Mesenchymal stem cell (in vitro differentiated cells and primary cell): ENCODE results near the gene NFATC2.

Experiments
- DNase-seq: peaks from one replicate; pipeline ENCODE4 v3.0.0-alpha.2; 2013
- H2AFZ ChIP-seq: one replicate; pipeline ENCODE4 v1.6.1; 2013; ENCODE audit warnings: low read depth, mild to moderate bottlenecking, control low read depth, inconsistent platforms, low read length, moderate library complexity
- H2AK5ac ChIP-seq: 2 replicates; pipeline ENCODE4 v1.6.1; 2013; ENCODE audit warnings: low read length, moderate library complexity, mild to moderate bottlenecking, inconsistent platforms; ENCODE audit not compliant: severe bottlenecking
- H2BK120ac ChIP-seq: one replicate; pipeline ENCODE4 v1.6.1; 2013; ENCODE audit warnings: low read depth, mild to moderate bottlenecking, inconsistent platforms, low read length, moderate library complexity
- H2BK12ac ChIP-seq, 2 experiments: one replicate each; pipeline ENCODE4 v1.6.1; 2013; ENCODE audit warnings: inconsistent platforms in 2 of 2, low read length in 2 of 2, mild to moderate bottlenecking in 2 of 2, moderate library complexity in 2 of 2, control low read depth in 1 of 2
- H2BK15ac ChIP-seq: one replicate; pipeline ENCODE4 v1.6.1; 2013; ENCODE audit warnings: mild to moderate bottlenecking, low read depth, inconsistent platforms; ENCODE audit not compliant: poor library complexity, severe bottlenecking
- H2BK5ac ChIP-seq: 2 replicates; pipeline ENCODE4 v1.6.1; 2013; ENCODE audit warnings: low read depth, mild to moderate bottlenecking, low read length, control low read depth, inconsistent platforms; ENCODE audit not compliant: poor library complexity, severe bottlenecking
- H3K14ac ChIP-seq, 2 experiments: one replicate each; pipeline ENCODE4 v1.6.1; 2013; ENCODE audit warnings: inconsistent platforms in 2 of 2, low read length in 2 of 2, control low read depth in 1 of 2, mild to moderate bottlenecking in 1 of 2, moderate library complexity in 1 of 2
- H3K18ac ChIP-seq, 2 experiments: one replicate each; pipeline ENCODE4 v1.6.1; 2013; ENCODE audit warnings: inconsistent platforms in 2 of 2, low read length in 2 of 2, control low read depth in 1 of 2, low read depth in 1 of 2, mild to moderate bottlenecking in 1 of 2
- H3K23ac ChIP-seq, 2 experiments: one replicate each; pipeline ENCODE4 v1.6.1; 2013; ENCODE audit warnings: inconsistent platforms in 2 of 2, low read length in 2 of 2, mild to moderate bottlenecking in 2 of 2, moderate library complexity in 2 of 2, control low read depth in 1 of 2
- H3K27ac ChIP-seq: 2 replicates; pipeline ENCODE4 v1.5.1; 2013; ENCODE audit warnings: mild to moderate bottlenecking, moderate library complexity, low read length, control low read depth, inconsistent platforms; ENCODE audit not compliant: poor library complexity, severe bottlenecking
- H3K27me3 ChIP-seq, 2 experiments: 2 replicates each; pipeline versions ENCODE4 v1.6.1 to v1.7.0; 2013; ENCODE audit warnings: low read length in 2 of 2, mild to moderate bottlenecking in 2 of 2, moderate library complexity in 2 of 2, control low read depth in 1 of 2, inconsistent platforms in 1 of 2; ENCODE audit not compliant: control insufficient read depth in 1 of 2, insufficient read depth in 1 of 2
- H3K36me3 ChIP-seq, 2 experiments: 2 replicates each; pipeline versions ENCODE4 v1.6.1 to v1.7.0; 2013; ENCODE audit warnings: low read length in 2 of 2, control low read depth in 1 of 2, inconsistent platforms in 1 of 2, low read depth in 1 of 2, mild to moderate bottlenecking in 1 of 2; ENCODE audit not compliant: insufficient read depth in 2 of 2, control insufficient read depth in 1 of 2
- H3K4ac ChIP-seq, 2 experiments: one replicate each; pipeline ENCODE4 v1.6.1; 2013; ENCODE audit warnings: inconsistent platforms in 2 of 2, low read length in 2 of 2, mild to moderate bottlenecking in 2 of 2, moderate library complexity in 2 of 2, control low read depth in 1 of 2, low read depth in 1 of 2
- H3K4me1 ChIP-seq: 2 replicates; pipeline ENCODE4 v1.6.1; 2013; ENCODE audit warnings: low read depth, low read length, control low read depth; ENCODE audit not compliant: control insufficient read depth, insufficient read depth
- H3K4me2 ChIP-seq: 2 replicates; pipeline ENCODE4 v1.6.1; 2013; ENCODE audit warnings: low read length, mild to moderate bottlenecking, inconsistent platforms; ENCODE audit not compliant: poor library complexity, severe bottlenecking
- H3K4me3 ChIP-seq, 2 experiments: 2 replicates each; pipeline versions ENCODE4 v1.5.1 to v1.7.0; 2013; ENCODE audit warnings: low read length in 2 of 2, mild to moderate bottlenecking in 2 of 2, control low read depth in 1 of 2, low read depth in 1 of 2; ENCODE audit not compliant: insufficient read depth in 1 of 2
- H3K79me1 ChIP-seq: replicated peaks from 2 replicates; pipeline ENCODE4 v1.6.1; 2013; ENCODE audit warnings: mild to moderate bottlenecking, control low read depth, low read length, inconsistent platforms; ENCODE audit not compliant: poor library complexity, severe bottlenecking
- H3K9ac ChIP-seq: 2 replicates; pipeline ENCODE4 v1.7.0; 2013; ENCODE audit warnings: mild to moderate bottlenecking, low read length, moderate library complexity
- H3K9me3 ChIP-seq: 2 replicates; pipeline ENCODE4 v1.7.0; 2013; ENCODE audit warnings: mild to moderate bottlenecking, low read length; ENCODE audit not compliant: control insufficient read depth
- H4K8ac ChIP-seq: one replicate; pipeline ENCODE4 v1.6.1; 2013; ENCODE audit warnings: inconsistent platforms, mild to moderate bottlenecking, low read length, moderate library complexity
- H4K91ac ChIP-seq: one replicate; pipeline ENCODE4 v1.6.1; 2013; ENCODE audit warnings: mild to moderate bottlenecking, low read length, inconsistent platforms
- WGBS: methylation state at CpG from one replicate; pipeline ENCODE4 v1.1.7; 2013; ENCODE audit warnings: mixed read lengths; 5-methylcytosine and 5-hydroxymethylcytosine counted together

Gene NFATC2

GRCh38 chr20:51423810-51424209 is 118.7 kb downstream of the NFATC2 start:
- H2BK15ac ChIP-seq, result no peak overlapping the region
- peaks cover 26 to 28% of the 10 kb centered on the region in 2 experiments for H3K27me3 ChIP-seq
- H3K9me3 ChIP-seq, result no peaks in the 10 kb centered on the region

GRCh38 chr20:51423290-51423667 is 119.2 kb downstream of the NFATC2 start:
- no peak overlapping the region for H3K4ac ChIP-seq
- no peak overlapping the region for H2AK5ac ChIP-seq
- H3K4me1 ChIP-seq, result peaks cover 2% of the 10 kb centered on the region
- H3K4me2 ChIP-seq, result no peak overlapping the region
- no peak overlapping the region for H3K9ac ChIP-seq
- peaks cover 22 to 23% of the 10 kb centered on the region in 2 experiments for H3K27me3 ChIP-seq
- H3K36me3 ChIP-seq, result no peaks in the 10 kb centered on the region
- H2AFZ ChIP-seq, result no peak overlapping the region
- H3K79me1 ChIP-seq, result no peaks in the 10 kb centered on the region
- no peak overlapping the region for H3K4me3 ChIP-seq
- H3K23ac ChIP-seq, result no peak overlapping the region
- no peak overlapping the region for H2BK120ac ChIP-seq
- no peak overlapping the region for H2BK12ac ChIP-seq
- 100% methylated on average over 1 of the region's 1 CpG for WGBS
- no peaks in the 10 kb centered on the region for H3K9me3 ChIP-seq
- H3K27ac ChIP-seq, result no peak overlapping the region
- no peak overlapping the region for H4K91ac ChIP-seq
- no peak overlapping the region for H3K14ac ChIP-seq
- H4K8ac ChIP-seq, result no peak overlapping the region
- no peak overlapping the region for H3K18ac ChIP-seq
- no peak overlapping the region for H2BK15ac ChIP-seq
- H2BK5ac ChIP-seq, result no peak overlapping the region
- DNase-seq, result no peak

More at GRCh38 chr20:51423810-51424209, 118.7 kb downstream of the NFATC2 start:
- no peak overlapping the region for H3K27ac ChIP-seq
- no peak overlapping the region for H3K14ac ChIP-seq
- H3K4me2 ChIP-seq, result no peak overlapping the region
- no peak overlapping the region for H2AFZ ChIP-seq
- no peak overlapping the region for H4K91ac ChIP-seq
- no peak overlapping the region for H3K9ac ChIP-seq
- H3K4me3 ChIP-seq, result no peak overlapping the region
- H2AK5ac ChIP-seq, result no peak overlapping the region
- H4K8ac ChIP-seq, result no peak overlapping the region
- H3K79me1 ChIP-seq, result no peaks in the 10 kb centered on the region
- peak; percentile 29 for DNase-seq
- no peak overlapping the region for H2BK5ac ChIP-seq
- no peak overlapping the region for H2BK120ac ChIP-seq
- WGBS, result 28% methylated on average over 7 of the region's 7 CpGs
- H2BK12ac ChIP-seq, result no peak overlapping the region
- H3K36me3 ChIP-seq, result no peaks in the 10 kb centered on the region
- H3K18ac ChIP-seq, result no peak overlapping the region
- H3K4ac ChIP-seq, result no peak overlapping the region
- H3K4me1 ChIP-seq, result peaks cover 4% of the 10 kb centered on the region
- no peak overlapping the region for H3K23ac ChIP-seq

DNA sequence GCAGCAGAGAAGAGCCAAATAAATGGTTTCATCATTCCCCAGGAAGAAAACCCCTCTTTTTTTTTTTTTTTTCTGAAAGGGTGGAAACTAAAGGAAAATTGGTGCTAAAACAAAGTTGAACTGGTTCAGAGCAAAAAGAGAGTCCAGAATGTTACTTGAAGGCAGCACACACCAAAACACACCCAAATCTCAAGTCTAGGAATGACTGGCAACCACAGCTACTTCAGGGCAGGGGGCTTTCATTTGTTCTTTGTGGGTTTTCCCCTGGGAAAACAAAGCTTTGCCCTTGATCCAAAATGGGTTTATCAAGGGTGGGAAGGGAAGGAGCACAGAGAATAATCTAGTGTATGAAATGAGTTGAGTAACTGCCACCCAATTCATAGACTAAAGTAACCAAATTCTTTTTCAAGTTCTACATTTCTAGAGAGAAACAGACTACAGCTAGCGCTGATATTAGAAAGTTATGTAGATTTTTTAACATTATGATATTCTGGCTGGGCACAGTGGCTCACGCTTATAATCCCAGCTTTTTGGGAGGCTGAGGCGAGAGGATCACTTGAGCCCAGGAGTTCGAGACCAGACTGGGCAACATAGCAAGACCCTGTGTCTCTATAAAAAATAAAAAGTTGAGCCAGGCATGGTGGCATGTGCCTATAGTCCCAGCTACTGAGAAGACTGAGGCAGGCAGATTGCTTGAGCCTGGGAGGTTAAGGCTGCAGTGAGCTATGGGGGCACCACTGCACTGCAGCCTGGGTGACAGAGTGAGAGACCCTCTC is 119.8 kb downstream of the NFATC2 start:
- Histone ChIP-seq H4K91ac (no peak overlapping the region), H2BK12ac (no peak overlapping the region), H3K4me3 (no peak overlapping the region), H3K18ac (no peak overlapping the region), H3K23ac (no peak overlapping the region), H2BK15ac (no peak overlapping the region), H3K14ac (no peak overlapping the region), H2BK5ac (no peak overlapping the region), H3K4me1 (peaks cover 2% of the 10 kb centered on the region), H3K27ac (no peak overlapping the region), H3K4ac (no peak overlapping the region), H2AK5ac (no peak overlapping the region), H3K27me3 (peaks cover 17 to 18% of the 10 kb centered on the region in 2 experiments), H4K8ac (no peak overlapping the region), H3K36me3 (no peaks in the 10 kb centered on the region), H3K4me2 (no peak overlapping the region), H2AFZ (no peak overlapping the region), H3K9me3 (no peaks in the 10 kb centered on the region), H3K79me1 (no peaks in the 10 kb centered on the region), H2BK120ac (no peak overlapping the region), H3K9ac (no peak overlapping the region)
- WGBS, result 97% methylated on average over 4 of the region's 4 CpGs
- no peak for DNase-seq

DNA sequence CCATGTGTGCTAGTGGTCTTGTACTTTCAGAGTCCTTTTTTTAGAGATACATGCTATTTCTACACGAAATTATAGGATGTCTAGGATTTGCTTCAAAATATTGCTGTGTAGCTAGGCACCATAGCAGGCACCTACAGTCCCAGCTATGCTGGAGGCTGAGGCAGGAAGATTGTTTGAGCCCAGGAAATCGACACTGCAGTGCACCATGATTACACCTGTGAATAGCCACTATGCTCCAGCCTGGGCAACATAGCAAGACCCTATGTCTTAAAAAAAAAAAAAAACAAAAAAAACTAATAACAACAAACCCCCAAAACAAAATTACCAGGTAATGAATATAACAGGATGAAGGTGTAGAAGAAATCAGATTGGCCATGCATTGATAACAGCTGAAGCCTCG is 121.7 kb downstream of the NFATC2 start:
- H3K9me3 ChIP-seq, result no peaks in the 10 kb centered on the region
- no peak overlapping the region for H3K4ac ChIP-seq
- H2BK12ac ChIP-seq, result no peak overlapping the region
- H3K18ac ChIP-seq, result no peak overlapping the region
- H3K79me1 ChIP-seq, result no peaks in the 10 kb centered on the region
- H2BK5ac ChIP-seq, result no peak overlapping the region
- no peak overlapping the region for H3K27ac ChIP-seq
- 79% methylated on average over 2 of the region's 3 CpGs for WGBS
- H3K27me3 ChIP-seq, result peaks cover 7 to 10% of the 10 kb centered on the region in 2 experiments
- H3K4me3 ChIP-seq, result no peak overlapping the region
- no peak overlapping the region for H3K14ac ChIP-seq
- no peak overlapping the region for H2BK15ac ChIP-seq
- H2AFZ ChIP-seq, result no peak overlapping the region
- H2BK120ac ChIP-seq, result no peak overlapping the region
- no peak overlapping the region for H3K23ac ChIP-seq
- no peak for DNase-seq
- no peak overlapping the region for H3K4me2 ChIP-seq
- H4K91ac ChIP-seq, result no peak overlapping the region
- no peak overlapping the region for H4K8ac ChIP-seq
- H3K9ac ChIP-seq, result no peak overlapping the region
- no peak overlapping the region for H2AK5ac ChIP-seq
- H3K36me3 ChIP-seq, result no peaks in the 10 kb centered on the region
- peaks cover 2% of the 10 kb centered on the region for H3K4me1 ChIP-seq
